ENCODE measurements around the gene NEK6. TPM values are rescaled to one million over a fixed set of nuclear protein-coding genes. Genes with fewer than 3 reads are reported as not detected.

NEK6 gene
- total and polyA plus RNA-seq, 9 donors = 7.2 to 45.1 (median 22.8) TPM

GRCh38 chr9:124221676-124222075, 36.1 kb upstream of the NEK6 start:
- Histone ChIP-seq H3K27me3 (no peaks in the 10 kb centered on the region), H3K4me1 (ENCODE audit: insufficient read depth) (no peaks in the 10 kb centered on the region), H3K36me3 (no peaks in the 10 kb centered on the region), H3K27ac (no peak overlapping the region), H3K4me3 (no peak overlapping the region), H3K9me3 (no peaks in the 10 kb centered on the region)
- DNase-seq = no peak
- TF ChIP-seq EP300 (IDR thresholded peaks at IDR 0.05) = no peak
- TF ChIP-seq POLR2A (IDR thresholded peaks at IDR 0.05) = no peak
- no peak for TF ChIP-seq CTCF (IDR thresholded peaks at IDR 0.05)
- intact Hi-C loops (cut with DNase I) = no loop called here
- 93 to 95% (median 94%) methylated on average over 3 of the region's 3 CpGs for WGBS, 3 donors

GRCh38 chr9:124222109-124222508, 35.6 kb upstream of the NEK6 start:
- WGBS, 3 donors = 85 to 91% (median 90%) methylated on average over 3 to 4 of the region's 4 CpGs
- no peak for DNase-seq
- intact Hi-C loops (cut with DNase I) = no loop called here
- Histone ChIP-seq H3K4me3 (no peak overlapping the region), H3K27ac (no peak overlapping the region), H3K9me3 (no peaks in the 10 kb centered on the region), H3K27me3 (no peaks in the 10 kb centered on the region), H3K4me1 (ENCODE audit: insufficient read depth) (no peaks in the 10 kb centered on the region), H3K36me3 (no peaks in the 10 kb centered on the region)
- TF ChIP-seq CTCF (IDR thresholded peaks at IDR 0.05) (no peak), EP300 (IDR thresholded peaks at IDR 0.05) (no peak)

- no peaks in the 10 kb centered on the region for H3K27me3 ChIP-seq
- WGBS, 3 donors = 82 to 87% (median 86%) methylated on average over 10 of the region's 10 CpGs
- intact Hi-C loops (cut with DNase I) = no loop called here
- H3K36me3 ChIP-seq = no peaks in the 10 kb centered on the region
- H3K27ac ChIP-seq = no peak overlapping the region
- no peaks in the 10 kb centered on the region for H3K9me3 ChIP-seq
- no peak for TF ChIP-seq EP300 (IDR thresholded peaks at IDR 0.05)
- TF ChIP-seq CTCF (IDR thresholded peaks at IDR 0.05) = no peak
- no peak for TF ChIP-seq POLR2A (IDR thresholded peaks at IDR 0.05)
- H3K4me1 ChIP-seq (ENCODE audit: insufficient read depth) = no peaks in the 10 kb centered on the region
- no peak overlapping the region for H3K4me3 ChIP-seq
- peak in 3 of 5 donors; percentile 35 to 42 (median 40) for DNase-seq
Measured at GRCh38 chr9:124222918-124223720, 34.6 kb upstream of the NEK6 start.

- H3K9me3 ChIP-seq = no peaks in the 10 kb centered on the region
Measured at GRCh38 chr9:124225945-124226344, 31.8 kb upstream of the NEK6 start.

More at GRCh38 chr9:124225945-124226344, 31.8 kb upstream of the NEK6 start:
- Histone ChIP-seq H3K27me3 (no peaks in the 10 kb centered on the region), H3K36me3 (no peaks in the 10 kb centered on the region), H3K4me3 (no peak overlapping the region), H3K4me1 (ENCODE audit: insufficient read depth) (no peaks in the 10 kb centered on the region), H3K27ac (no peak overlapping the region)
- no peak for DNase-seq
- intact Hi-C loops (cut with DNase I) = no loop called here
- TF ChIP-seq POLR2A (IDR thresholded peaks at IDR 0.05) (no peak), CTCF (IDR thresholded peaks at IDR 0.05) (no peak), EP300 (IDR thresholded peaks at IDR 0.05) (no peak)
